TTC549 (cell line): ENCODE measurements around the gene KIF5B.

Experiments
- FAIRE-seq: peaks from 2 replicates; lab custom pipeline; 2012; peaks lifted over from hg19 to GRCh38; lab: Jason Lieb, UNC

Gene KIF5B

GRCh38 chr10:31959461-31960173 lies 96.6 kb downstream of the KIF5B start:
- no peak for FAIRE-seq
